Thyroid gland (tissue), 4 donors: ENCODE data around the gene C2orf69.

ENCODE experiments used
- CTCF ChIP-seq, 6 experiments: fragments of 200-600 bp in 3 of 6; fragments of 450-650 bp in 3 of 6; sonication (generic) in 3 of 6; IDR thresholded peaks; one replicate each; pipeline ENCODE4 v1.5.1; 2016 to 2019; ENCODE audit warnings: antibody characterized with exemption in 6 of 6, mild to moderate bottlenecking in 2 of 6, inconsistent platforms in 1 of 6, moderate library complexity in 1 of 6
- POLR2A ChIP-seq, 2 donors: fragments of 450-650 bp; IDR thresholded peaks; one replicate each; pipeline ENCODE4 v1.6.1; 2017; ENCODE audit warnings: antibody characterized with exemption in 2 of 2, mild to moderate bottlenecking in 2 of 2, moderate library complexity in 1 of 2

- TF ChIP-seq CTCF (IDR thresholded peaks at IDR 0.05) (no peak), POLR2A (IDR thresholded peaks at IDR 0.05) (no peak)
Observed at GRCh38 chr2:199951023-199951422, 39.9 kb downstream of the C2orf69 start.
